ENCODE data around the gene HJURP.

DNA sequence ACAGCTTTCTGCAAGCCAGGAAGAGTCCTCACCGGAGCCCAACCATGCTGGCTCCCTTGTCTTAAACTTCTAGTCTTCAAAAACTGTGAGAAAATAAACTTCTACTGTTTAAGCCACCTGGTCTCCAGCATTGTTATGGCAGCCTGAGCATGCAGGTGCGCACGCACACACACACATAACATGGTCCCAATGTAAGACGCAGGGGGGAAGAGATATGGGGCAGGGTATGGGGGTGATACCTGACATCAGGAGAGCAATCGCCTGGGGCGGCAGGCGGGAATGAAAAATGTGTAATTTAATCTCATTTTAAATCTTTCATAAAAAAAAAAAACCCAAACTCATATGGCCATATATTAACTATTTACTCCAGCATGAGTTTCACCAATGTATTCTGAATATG, 18.0 kb downstream of the HJURP start:
- TF ChIP-seq, protein P1, sequence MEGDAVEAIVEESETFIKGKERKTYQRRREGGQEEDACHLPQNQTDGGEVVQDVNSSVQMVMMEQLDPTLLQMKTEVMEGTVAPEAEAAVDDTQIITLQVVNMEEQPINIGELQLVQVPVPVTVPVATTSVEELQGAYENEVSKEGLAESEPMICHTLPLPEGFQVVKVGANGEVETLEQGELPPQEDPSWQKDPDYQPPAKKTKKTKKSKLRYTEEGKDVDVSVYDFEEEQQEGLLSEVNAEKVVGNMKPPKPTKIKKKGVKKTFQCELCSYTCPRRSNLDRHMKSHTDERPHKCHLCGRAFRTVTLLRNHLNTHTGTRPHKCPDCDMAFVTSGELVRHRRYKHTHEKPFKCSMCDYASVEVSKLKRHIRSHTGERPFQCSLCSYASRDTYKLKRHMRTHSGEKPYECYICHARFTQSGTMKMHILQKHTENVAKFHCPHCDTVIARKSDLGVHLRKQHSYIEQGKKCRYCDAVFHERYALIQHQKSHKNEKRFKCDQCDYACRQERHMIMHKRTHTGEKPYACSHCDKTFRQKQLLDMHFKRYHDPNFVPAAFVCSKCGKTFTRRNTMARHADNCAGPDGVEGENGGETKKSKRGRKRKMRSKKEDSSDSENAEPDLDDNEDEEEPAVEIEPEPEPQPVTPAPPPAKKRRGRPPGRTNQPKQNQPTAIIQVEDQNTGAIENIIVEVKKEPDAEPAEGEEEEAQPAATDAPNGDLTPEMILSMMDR (IDR thresholded peaks at IDR 0.05) = no peak
- no peak for TF ChIP-seq POLR2A (IDR thresholded peaks at IDR 0.05)
